ENCODE measurements around the gene KANSL1.

GRCh38 chr17:46047856-46048255 lies 145.4 kb downstream of the KANSL1 start:
- TF ChIP-seq POLR2A (IDR thresholded peaks at IDR 0.05) = no peak
- TF ChIP-seq, protein P1, sequence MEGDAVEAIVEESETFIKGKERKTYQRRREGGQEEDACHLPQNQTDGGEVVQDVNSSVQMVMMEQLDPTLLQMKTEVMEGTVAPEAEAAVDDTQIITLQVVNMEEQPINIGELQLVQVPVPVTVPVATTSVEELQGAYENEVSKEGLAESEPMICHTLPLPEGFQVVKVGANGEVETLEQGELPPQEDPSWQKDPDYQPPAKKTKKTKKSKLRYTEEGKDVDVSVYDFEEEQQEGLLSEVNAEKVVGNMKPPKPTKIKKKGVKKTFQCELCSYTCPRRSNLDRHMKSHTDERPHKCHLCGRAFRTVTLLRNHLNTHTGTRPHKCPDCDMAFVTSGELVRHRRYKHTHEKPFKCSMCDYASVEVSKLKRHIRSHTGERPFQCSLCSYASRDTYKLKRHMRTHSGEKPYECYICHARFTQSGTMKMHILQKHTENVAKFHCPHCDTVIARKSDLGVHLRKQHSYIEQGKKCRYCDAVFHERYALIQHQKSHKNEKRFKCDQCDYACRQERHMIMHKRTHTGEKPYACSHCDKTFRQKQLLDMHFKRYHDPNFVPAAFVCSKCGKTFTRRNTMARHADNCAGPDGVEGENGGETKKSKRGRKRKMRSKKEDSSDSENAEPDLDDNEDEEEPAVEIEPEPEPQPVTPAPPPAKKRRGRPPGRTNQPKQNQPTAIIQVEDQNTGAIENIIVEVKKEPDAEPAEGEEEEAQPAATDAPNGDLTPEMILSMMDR (IDR thresholded peaks at IDR 0.05) = no peak
- no peak for TF ChIP-seq EP300 (IDR thresholded peaks at IDR 0.05)
